ENCODE results near the gene ZNF407.

DNA sequence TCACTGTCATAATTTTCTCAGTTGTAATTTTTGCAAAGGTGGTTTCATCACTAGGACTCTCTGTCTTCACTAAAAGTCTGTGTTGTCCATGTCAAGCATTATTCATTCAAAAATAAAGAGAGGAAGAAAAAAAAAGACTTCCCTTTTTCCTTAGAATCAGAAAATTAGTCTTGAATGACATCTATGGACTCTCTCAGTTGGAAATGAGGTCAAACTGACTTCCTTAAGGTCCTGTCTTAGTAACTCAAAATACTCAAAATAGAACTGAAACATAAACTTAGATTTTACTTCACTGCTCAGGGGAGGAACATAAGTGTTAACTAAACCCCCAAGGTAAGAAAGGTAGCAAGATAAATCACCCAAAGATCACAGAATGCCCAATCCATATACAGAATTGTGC lies 2.2 kb upstream of the ZNF407 start:
- TF ChIP-seq, protein P1, sequence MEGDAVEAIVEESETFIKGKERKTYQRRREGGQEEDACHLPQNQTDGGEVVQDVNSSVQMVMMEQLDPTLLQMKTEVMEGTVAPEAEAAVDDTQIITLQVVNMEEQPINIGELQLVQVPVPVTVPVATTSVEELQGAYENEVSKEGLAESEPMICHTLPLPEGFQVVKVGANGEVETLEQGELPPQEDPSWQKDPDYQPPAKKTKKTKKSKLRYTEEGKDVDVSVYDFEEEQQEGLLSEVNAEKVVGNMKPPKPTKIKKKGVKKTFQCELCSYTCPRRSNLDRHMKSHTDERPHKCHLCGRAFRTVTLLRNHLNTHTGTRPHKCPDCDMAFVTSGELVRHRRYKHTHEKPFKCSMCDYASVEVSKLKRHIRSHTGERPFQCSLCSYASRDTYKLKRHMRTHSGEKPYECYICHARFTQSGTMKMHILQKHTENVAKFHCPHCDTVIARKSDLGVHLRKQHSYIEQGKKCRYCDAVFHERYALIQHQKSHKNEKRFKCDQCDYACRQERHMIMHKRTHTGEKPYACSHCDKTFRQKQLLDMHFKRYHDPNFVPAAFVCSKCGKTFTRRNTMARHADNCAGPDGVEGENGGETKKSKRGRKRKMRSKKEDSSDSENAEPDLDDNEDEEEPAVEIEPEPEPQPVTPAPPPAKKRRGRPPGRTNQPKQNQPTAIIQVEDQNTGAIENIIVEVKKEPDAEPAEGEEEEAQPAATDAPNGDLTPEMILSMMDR (IDR thresholded peaks at IDR 0.05; ENCODE audit: low read length), result no peak
- no peak for TF ChIP-seq EZH2 (optimal IDR thresholded peaks at IDR 0.05; ENCODE audit: low read depth, low read length)
- no peak for TF ChIP-seq EZH2phosphoT487 (IDR thresholded peaks at IDR 0.05; ENCODE audit: low read length)

Data from MM.1S (cell line).